Inferior parietal cortex (tissue), 1 donor: Measurements from ENCODE around the gene S1PR5.

Experiments used
- DNase-seq: peaks from one replicate; pipeline ENCODE4 v3.0.0-alpha.2; 2016; ENCODE audit errors: extremely low spot score

The S1PR5 gene

DNA sequence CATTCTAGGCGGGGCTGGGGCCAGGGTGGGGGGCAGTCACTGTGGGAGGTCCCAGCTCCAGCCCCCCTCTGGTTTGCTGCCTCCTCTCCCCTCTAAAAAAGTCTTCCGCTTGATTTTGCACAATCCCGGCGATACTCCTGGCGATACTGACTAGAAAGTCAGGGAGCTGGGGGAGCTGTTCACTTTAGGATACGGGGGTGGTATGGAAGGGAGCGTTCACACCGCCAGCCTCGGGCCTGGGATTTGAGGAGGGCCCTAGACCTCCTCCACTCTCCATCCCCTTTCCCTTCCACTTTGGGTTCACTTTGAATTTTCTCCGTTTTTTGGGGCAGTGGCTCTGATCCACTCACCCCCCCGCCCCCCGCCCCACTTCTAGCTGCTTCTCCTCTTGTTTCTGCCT is 49.1 kb downstream of the S1PR5 start:
- no peak for DNase-seq

DNA sequence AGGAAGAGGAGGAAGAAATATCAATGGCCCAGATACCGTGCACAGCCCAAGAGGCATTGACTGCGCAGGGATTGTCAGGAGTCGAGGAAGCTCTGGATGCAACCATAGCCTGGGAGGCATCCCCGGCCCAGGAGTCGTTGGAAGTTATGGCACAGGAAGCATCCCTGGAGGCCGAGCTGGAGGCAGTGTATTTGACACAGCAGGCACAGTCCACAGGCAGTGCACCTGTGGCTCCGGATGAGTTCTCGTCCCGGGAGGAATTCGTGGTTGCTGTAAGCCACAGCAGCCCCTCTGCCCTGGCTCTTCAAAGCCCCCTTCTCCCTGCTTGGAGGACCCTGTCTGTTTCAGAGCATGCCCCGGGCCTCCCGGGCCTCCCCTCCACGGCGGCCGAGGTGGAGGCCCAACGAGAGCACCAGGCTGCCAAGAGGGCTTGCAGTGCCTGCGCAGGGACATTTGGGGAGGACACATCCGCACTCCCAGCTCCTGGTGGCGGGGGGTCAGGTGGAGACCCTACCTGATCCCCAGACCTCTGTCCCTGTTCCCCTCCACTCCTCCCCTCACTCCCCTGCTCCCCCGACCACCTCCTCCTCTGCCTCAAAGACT is 50.0 kb downstream of the S1PR5 start:
- no peak for DNase-seq

DNA sequence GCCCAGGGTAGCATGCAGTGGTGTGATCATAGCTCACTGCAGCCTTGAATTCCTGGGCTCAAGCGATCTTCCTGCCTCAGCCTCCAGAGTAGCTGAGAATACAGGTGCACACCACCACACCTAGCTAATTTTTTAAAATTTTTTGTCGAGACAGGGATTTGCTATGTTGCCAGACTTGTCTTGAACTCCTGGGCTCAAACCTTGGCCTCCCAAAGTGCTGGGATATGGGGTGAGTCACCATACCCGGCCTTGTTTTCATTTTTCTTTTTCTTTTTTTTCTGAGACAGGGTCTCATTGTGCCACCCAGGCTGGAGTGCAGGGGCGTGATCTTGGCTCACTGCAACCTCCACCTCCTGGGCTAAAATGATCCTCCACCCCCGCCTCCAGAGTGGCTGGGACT is 52.8 kb downstream of the S1PR5 start:
- no peak for DNase-seq
